Measurements from ENCODE around the gene IL5RA. TPM values are rescaled to one million over a fixed set of nuclear protein-coding genes. Genes with fewer than 3 reads are reported as not detected.

IL5RA gene, protein sequence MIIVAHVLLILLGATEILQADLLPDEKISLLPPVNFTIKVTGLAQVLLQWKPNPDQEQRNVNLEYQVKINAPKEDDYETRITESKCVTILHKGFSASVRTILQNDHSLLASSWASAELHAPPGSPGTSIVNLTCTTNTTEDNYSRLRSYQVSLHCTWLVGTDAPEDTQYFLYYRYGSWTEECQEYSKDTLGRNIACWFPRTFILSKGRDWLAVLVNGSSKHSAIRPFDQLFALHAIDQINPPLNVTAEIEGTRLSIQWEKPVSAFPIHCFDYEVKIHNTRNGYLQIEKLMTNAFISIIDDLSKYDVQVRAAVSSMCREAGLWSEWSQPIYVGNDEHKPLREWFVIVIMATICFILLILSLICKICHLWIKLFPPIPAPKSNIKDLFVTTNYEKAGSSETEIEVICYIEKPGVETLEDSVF
- total RNA-seq (under 1 TPM in 3 of 4 donors, not detected in 1; under 0.01 to 0.49 (median 0.14) TPM), polyA plus RNA-seq (under 1 TPM in 1 of 3 donors, not detected in 2; 0.06 TPM)

DNA sequence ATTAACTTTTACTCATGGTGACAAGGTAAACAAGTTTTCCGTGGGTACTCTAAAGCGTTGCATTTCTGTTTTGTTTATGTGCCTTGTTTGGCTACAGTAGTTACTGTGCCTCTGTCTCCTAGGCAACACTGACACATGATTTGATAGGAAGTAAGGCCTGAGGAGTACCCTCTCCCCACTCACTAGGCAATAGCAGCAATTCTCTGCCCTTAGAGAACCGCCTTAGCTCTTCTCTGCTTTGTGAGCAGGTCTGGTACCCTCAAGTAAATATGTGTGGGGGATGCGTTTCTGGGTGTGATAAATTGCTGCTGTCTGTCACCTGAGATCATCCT is at the start of gene IL5RA:
IL5RA (minus strand) TSS at position 76 of the 332 bp plus-strand sequence. CDS start 5,390 bp downstream, outside the sequence.
- TF ChIP-seq POLR2A (IDR thresholded peaks at IDR 0.05) (no peak), POLR2AphosphoS5 (IDR thresholded peaks at IDR 0.05) (no peak)
- WGBS, 2 donors = 13 to 48% methylated on average over 4 of the region's 4 CpGs
- intact Hi-C loops (cut with DNase I) = no loop called here
- H3K36me3 ChIP-seq = no peaks in the 10 kb centered on the region
- no peaks in the 10 kb centered on the region for H3K9me3 ChIP-seq
- H3K27me3 ChIP-seq = no peaks in the 10 kb centered on the region
- H3K4me3 ChIP-seq = no peak within 1 kb of the TSS
- DNase-seq = no peak
- H3K27ac ChIP-seq = no peak within 1 kb of the TSS
- H3K4me1 ChIP-seq = no peaks in the 10 kb centered on the region

DNA sequence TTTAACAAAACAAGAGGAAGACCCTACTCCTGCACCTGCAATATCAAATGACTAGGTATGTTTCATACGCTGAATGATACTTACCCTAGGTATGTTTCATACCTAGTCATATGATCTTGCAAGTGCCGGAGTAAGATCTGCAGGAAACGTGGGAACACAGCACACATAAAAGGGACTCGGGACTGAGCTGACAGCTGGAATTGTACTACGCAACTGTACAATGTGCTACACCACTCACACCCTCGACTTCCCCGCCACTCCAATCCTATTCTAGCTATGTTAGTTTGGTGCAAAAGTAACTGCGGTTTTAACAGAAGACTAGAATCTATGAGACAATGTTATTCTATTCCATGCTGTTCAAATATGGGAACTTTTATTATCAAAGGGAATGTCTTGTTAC is 47.3 kb upstream of the IL5RA start:
- Histone ChIP-seq H3K27me3 (no peaks in the 10 kb centered on the region), H3K4me1 (no peaks in the 10 kb centered on the region), H3K4me3 (no peak overlapping the region), H3K9me3 (no peaks in the 10 kb centered on the region), H3K36me3 (peaks cover 5 to 98% (median 34%) of the 10 kb centered on the region in 4 donors), H3K27ac (no peak overlapping the region)
- 92 to 94% methylated on average over 8 of the region's 8 CpGs for WGBS, 2 donors
- DNase-seq = no peak
- intact Hi-C loops (cut with DNase I) = no loop called here
- TF ChIP-seq POLR2A (IDR thresholded peaks at IDR 0.05) (no peak), POLR2AphosphoS5 (IDR thresholded peaks at IDR 0.05) (no peak), EP300 (IDR thresholded peaks at IDR 0.05) (no peak)
- TF ChIP-seq, protein P1, sequence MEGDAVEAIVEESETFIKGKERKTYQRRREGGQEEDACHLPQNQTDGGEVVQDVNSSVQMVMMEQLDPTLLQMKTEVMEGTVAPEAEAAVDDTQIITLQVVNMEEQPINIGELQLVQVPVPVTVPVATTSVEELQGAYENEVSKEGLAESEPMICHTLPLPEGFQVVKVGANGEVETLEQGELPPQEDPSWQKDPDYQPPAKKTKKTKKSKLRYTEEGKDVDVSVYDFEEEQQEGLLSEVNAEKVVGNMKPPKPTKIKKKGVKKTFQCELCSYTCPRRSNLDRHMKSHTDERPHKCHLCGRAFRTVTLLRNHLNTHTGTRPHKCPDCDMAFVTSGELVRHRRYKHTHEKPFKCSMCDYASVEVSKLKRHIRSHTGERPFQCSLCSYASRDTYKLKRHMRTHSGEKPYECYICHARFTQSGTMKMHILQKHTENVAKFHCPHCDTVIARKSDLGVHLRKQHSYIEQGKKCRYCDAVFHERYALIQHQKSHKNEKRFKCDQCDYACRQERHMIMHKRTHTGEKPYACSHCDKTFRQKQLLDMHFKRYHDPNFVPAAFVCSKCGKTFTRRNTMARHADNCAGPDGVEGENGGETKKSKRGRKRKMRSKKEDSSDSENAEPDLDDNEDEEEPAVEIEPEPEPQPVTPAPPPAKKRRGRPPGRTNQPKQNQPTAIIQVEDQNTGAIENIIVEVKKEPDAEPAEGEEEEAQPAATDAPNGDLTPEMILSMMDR (IDR thresholded peaks at IDR 0.05) = no peak

DNA sequence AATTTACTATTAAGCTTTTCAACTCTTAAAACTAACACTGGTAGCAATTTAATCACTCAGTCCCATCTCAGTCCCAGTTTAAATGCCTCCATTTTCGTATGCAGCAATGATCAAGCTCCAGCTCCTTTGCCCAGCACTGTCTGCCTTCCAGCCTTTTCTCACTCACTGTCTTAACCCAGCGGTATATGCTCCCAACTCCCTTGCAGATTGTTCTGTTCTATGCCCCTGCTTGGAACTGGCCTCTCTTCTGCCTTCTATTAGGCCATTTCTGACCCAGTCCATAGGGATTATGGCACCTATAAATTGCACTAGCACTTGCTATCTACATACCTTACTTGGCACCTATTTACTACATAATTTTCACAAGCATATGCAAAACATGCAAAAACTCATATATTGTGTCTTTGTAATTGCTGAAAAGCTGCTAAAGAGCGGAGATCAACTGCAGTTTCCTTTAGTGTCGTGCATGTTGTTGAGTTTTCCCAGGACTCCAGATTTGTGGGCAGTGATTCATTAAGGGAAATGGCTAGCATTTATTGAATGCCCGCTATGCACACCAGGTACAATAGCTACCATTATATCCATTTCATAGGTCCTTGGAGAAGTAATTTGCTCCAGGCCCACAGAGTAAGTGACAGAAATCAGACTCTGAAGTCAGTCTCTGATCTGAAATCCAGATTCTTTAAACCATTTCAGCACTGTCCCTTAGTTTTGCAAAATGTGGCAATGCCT is 44.9 kb upstream of the IL5RA start:
- 93 to 97% methylated on average over 5 of the region's 5 CpGs for WGBS, 2 donors
- peaks cover 8 to 99% (median 45%) of the 10 kb centered on the region in 4 donors for H3K36me3 ChIP-seq
- no peaks in the 10 kb centered on the region for H3K4me1 ChIP-seq
- intact Hi-C loops (cut with DNase I) = no loop called here
- H3K9me3 ChIP-seq = no peaks in the 10 kb centered on the region
- DNase-seq = no peak
- H3K4me3 ChIP-seq = no peak overlapping the region
- TF ChIP-seq, protein P1 (IDR thresholded peaks at IDR 0.05) = no peak
- TF ChIP-seq POLR2AphosphoS5 (IDR thresholded peaks at IDR 0.05) = no peak
- no peak for TF ChIP-seq EP300 (IDR thresholded peaks at IDR 0.05)
- no peak for TF ChIP-seq POLR2A (IDR thresholded peaks at IDR 0.05)
- no peaks in the 10 kb centered on the region for H3K27me3 ChIP-seq
- no peak overlapping the region for H3K27ac ChIP-seq

DNA sequence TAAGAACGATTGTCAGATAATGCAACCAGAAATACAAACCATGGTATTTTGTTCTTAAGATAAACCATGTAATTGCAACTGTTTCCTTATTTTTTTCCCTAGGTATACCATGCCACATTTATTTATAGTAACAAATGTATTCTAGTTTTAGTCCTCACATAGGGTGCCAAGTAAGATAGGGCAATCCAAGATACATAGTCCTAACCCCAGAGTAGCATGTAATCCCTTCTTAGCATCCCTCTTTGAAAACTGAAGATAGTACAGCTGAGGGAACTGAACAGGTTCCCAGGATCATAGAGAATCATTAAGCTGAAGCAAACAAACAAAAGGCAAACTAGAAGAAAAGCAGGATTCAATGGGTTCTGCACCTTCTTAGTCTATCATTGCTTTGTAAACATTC is 41.3 kb upstream of the IL5RA start:
- Histone ChIP-seq H3K4me3 (no peak overlapping the region), H3K36me3 (peaks cover 18 to 99% (median 49%) of the 10 kb centered on the region in 4 donors), H3K4me1 (no peaks in the 10 kb centered on the region), H3K27me3 (no peaks in the 10 kb centered on the region), H3K9me3 (no peaks in the 10 kb centered on the region), H3K27ac (no peak overlapping the region)
- intact Hi-C loops (cut with DNase I) = no loop called here
- WGBS, 2 donors = 69 to 80% methylated on average over 1 of the region's 1 CpG
- TF ChIP-seq POLR2AphosphoS5 (IDR thresholded peaks at IDR 0.05) = no peak
- no peak for TF ChIP-seq EP300 (IDR thresholded peaks at IDR 0.05)
- TF ChIP-seq, protein P1 (IDR thresholded peaks at IDR 0.05) = no peak
- no peak for TF ChIP-seq POLR2A (IDR thresholded peaks at IDR 0.05)
- DNase-seq = no peak

DNA sequence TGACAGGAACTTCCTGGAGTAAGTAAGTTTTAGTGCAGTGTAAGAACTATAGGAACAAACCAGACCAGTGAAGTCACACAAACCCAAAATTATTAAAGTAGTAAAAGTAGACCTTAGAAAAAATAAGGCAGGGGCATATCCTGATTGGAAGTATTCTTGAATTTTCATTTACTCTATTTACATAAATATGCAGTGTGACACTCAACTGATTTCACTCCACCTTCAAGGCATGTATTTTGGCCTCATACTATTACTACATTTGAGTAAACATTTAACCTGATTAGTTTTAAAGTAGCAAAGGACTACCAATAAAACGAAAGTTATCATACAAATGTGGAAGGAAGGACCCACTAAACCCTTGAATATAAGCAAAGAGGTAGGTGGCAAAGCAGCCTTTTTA is 39.4 kb upstream of the IL5RA start:
- WGBS, 2 donors = 48 to 78% methylated on average over 1 of the region's 1 CpG
- Histone ChIP-seq H3K4me3 (no peak overlapping the region), H3K36me3 (peaks cover 13 to 99% (median 44%) of the 10 kb centered on the region in 4 donors), H3K27ac (no peak overlapping the region), H3K27me3 (no peaks in the 10 kb centered on the region), H3K9me3 (no peaks in the 10 kb centered on the region), H3K4me1 (no peaks in the 10 kb centered on the region)
- no peak for DNase-seq
- TF ChIP-seq, protein P1 (IDR thresholded peaks at IDR 0.05) = no peak
- TF ChIP-seq POLR2AphosphoS5 (IDR thresholded peaks at IDR 0.05) = no peak
- no peak for TF ChIP-seq EP300 (IDR thresholded peaks at IDR 0.05)
- no peak for TF ChIP-seq POLR2A (IDR thresholded peaks at IDR 0.05)
- intact Hi-C loops (cut with DNase I) = no loop called here

Data from sigmoid colon (tissue), 7 donors.